Lung (tissue), 12 donors: ENCODE data around the gene NEDD9. TPM values are rescaled to one million over a fixed set of nuclear protein-coding genes. Genes with fewer than 3 reads are reported as not detected.
A peak's percentile ranks its signal among the peaks of the same experiment; 100 is the strongest.

Experiments used
- ATAC-seq: fragments of 200-7000 bp; cut with Tn5 transposase; one replicate; pipeline ENCODE4 v1.9.1; 2020; ENCODE audit warnings: moderate number of reproducible peaks; ENCODE audit not compliant: insufficient read depth, low FRiP score
- DNase-seq, 3 donors: peaks; one replicate each; pipeline ENCODE4 v3.0.0-alpha.2; 2013 to 2017
- H3K27ac ChIP-seq, 2 donors: one replicate each; pipeline ENCODE4 v1.5.1; 2013; ENCODE audit warnings: mild to moderate bottlenecking in 2 of 2, moderate library complexity in 2 of 2, control low read depth in 1 of 2, inconsistent platforms in 1 of 2, low read depth in 1 of 2, low read length in 1 of 2
- H3K27me3 ChIP-seq, 3 donors: one replicate each; pipeline ENCODE4 v1.5.1; 2013; ENCODE audit warnings: low read length in 2 of 3; ENCODE audit not compliant: control insufficient read depth in 3 of 3, insufficient read depth in 3 of 3
- H3K36me3 ChIP-seq, 4 donors: one replicate each; pipeline ENCODE4 v1.5.1; 2013; ENCODE audit warnings: low read length in 4 of 4, mild to moderate bottlenecking in 1 of 4, moderate library complexity in 1 of 4; ENCODE audit not compliant: control insufficient read depth in 4 of 4, insufficient read depth in 4 of 4
- H3K4me1 ChIP-seq, 5 donors: one replicate each; pipeline ENCODE4 v1.5.1; 2013; ENCODE audit warnings: low read length in 5 of 5, mild to moderate bottlenecking in 2 of 5, moderate library complexity in 1 of 5; ENCODE audit not compliant: control insufficient read depth in 5 of 5, insufficient read depth in 5 of 5
- H3K4me3 ChIP-seq: one replicate; pipeline ENCODE4 v1.5.1; 2013; ENCODE audit warnings: mild to moderate bottlenecking, control low read depth, moderate library complexity
- H3K9ac ChIP-seq, 2 donors: one replicate each; pipeline ENCODE4 v1.5.1; 2013; ENCODE audit warnings: low read length in 2 of 2, control low read depth in 1 of 2; ENCODE audit not compliant: insufficient read depth in 1 of 2
- H3K9me3 ChIP-seq, 4 donors: one replicate each; pipeline ENCODE4 v1.5.1; 2013; ENCODE audit warnings: low read length in 3 of 4, mild to moderate bottlenecking in 1 of 4, moderate library complexity in 1 of 4; ENCODE audit not compliant: control insufficient read depth in 4 of 4, insufficient read depth in 3 of 4
- WGBS, 2 donors: extraction: QIAGEN DNeasy Blood & Tissue Kit; methylation state at CpG; one replicate each; pipeline ENCODE4 v1.1.7; 2013; 5-methylcytosine and 5-hydroxymethylcytosine counted together
- polyA plus RNA-seq, 2 donors: library from polyadenylated mRNA; stranded (reverse); fragments of 200-250 nt; gene quantifications; one replicate each; pipeline ENCODE4 v1.2.1, GENCODE V29; 2013
- total RNA-seq, 2 donors: library from RNA; depleted of rRNA in 1 of 2; stranded (reverse); fragments of >200 nt in 1 of 2; gene quantifications; one replicate each; pipeline ENCODE4 v1.2.1, GENCODE V29; 2014 to 2021
- TF ChIP-seq, protein P1 (sequence below): IDR thresholded peaks from 2 replicates; pipeline ENCODE4 v1.5.1; 2012; ENCODE audit warnings: mild to moderate bottlenecking; ENCODE audit errors: control extremely low read depth, extremely low read depth
- donor health status: control.
- donor health status: control.
- donor health status: Bipolar disorder and iron deficiency.
- donor health status: healthy.
- donor health status: DM: yes; HTN: yes; CAD: no.

NEDD9 gene
- total and polyA plus RNA-seq, 4 donors, result 28.2 to 158 (median 125) TPM

DNA sequence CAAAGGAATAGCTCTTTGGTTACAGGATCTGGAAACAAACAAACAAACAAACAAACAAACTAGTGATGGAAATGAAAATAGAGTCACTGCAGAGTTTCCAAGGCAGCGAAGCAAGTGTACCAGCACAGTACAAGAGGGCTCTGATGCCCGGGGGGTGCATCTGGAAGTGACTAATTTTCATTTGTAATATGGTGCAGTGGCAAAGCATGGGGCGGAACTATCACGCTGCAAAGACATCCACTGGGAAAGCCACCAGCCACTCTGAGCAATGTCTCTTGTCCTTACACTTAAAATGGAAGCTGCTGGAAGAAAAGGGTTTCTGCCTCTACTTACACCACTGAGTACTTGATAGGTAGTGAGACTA, 44.4 kb upstream of the NEDD9 start:
- Histone ChIP-seq H3K27ac (no peak overlapping the region), H3K27me3 (no peaks in the 10 kb centered on the region), H3K4me1 (peaks cover 3 to 37% (median 25%) of the 10 kb centered on the region in 5 donors), H3K9ac (no peak overlapping the region), H3K36me3 (no peaks in the 10 kb centered on the region), H3K4me3 (no peak overlapping the region), H3K9me3 (no peaks in the 10 kb centered on the region)
- TF ChIP-seq, protein P1, sequence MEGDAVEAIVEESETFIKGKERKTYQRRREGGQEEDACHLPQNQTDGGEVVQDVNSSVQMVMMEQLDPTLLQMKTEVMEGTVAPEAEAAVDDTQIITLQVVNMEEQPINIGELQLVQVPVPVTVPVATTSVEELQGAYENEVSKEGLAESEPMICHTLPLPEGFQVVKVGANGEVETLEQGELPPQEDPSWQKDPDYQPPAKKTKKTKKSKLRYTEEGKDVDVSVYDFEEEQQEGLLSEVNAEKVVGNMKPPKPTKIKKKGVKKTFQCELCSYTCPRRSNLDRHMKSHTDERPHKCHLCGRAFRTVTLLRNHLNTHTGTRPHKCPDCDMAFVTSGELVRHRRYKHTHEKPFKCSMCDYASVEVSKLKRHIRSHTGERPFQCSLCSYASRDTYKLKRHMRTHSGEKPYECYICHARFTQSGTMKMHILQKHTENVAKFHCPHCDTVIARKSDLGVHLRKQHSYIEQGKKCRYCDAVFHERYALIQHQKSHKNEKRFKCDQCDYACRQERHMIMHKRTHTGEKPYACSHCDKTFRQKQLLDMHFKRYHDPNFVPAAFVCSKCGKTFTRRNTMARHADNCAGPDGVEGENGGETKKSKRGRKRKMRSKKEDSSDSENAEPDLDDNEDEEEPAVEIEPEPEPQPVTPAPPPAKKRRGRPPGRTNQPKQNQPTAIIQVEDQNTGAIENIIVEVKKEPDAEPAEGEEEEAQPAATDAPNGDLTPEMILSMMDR, result no peak
- no peak for ATAC-seq
- no peak for DNase-seq
- 51 to 65% methylated on average over 4 of the region's 4 CpGs for whole genome bisulfite sequencing, 2 donors

DNA sequence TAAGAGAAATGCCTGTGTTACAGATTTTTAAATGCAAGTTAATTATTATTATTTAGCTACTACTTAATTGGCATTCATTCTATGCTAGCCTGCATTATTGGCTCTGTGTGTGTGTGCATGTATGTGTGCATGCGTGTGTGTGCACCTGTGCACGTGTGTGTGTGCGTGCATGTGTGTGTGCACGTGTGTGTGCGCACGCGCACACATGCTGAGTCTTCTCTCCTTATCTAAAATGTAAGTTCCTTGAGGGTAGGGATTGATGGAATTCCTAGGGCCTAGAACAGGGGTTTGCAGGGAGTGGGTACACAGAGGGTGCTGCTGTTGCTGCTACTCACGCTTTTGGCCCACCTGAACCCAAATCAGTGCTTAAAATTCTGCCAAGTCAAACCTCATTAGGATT, 43.8 kb upstream of the NEDD9 start:
- H3K36me3 ChIP-seq, result no peaks in the 10 kb centered on the region
- TF ChIP-seq, protein P1, result no peak
- H3K27me3 ChIP-seq, result no peaks in the 10 kb centered on the region
- WGBS, 2 donors, result 90 to 97% methylated on average over 8 of the region's 8 CpGs
- ATAC-seq (no peak), DNase-seq (no peak)
- H3K4me1 ChIP-seq, result peaks cover 6 to 40% (median 29%) of the 10 kb centered on the region in 5 donors
- H3K27ac ChIP-seq, result peak overlapping the region in 1 of 2 donors; percentile 49
- no peaks in the 10 kb centered on the region for H3K9me3 ChIP-seq
- no peak overlapping the region for H3K4me3 ChIP-seq
- H3K9ac ChIP-seq, result no peak overlapping the region

DNA sequence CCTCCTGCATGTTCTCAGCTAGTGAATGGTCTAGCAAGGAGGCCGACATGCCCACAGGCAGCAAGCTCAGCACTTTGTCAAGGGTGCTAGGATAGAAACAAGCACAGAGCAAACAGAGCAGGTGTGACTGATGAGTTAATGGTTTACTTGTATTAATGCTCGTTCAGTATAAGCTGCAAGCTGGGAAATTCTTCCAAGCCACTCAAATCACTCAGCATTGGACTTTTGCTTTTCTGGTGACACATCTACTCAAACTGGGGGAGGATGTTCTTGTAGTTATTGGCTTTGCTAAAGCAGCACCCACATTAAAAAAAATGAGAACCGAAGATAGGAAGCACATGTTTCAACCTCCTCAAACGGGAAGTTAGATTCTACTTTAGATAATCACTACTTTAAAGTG, 43.1 kb upstream of the NEDD9 start:
- Histone ChIP-seq H3K4me1 (peaks cover 10 to 43% (median 35%) of the 10 kb centered on the region in 5 donors), H3K9me3 (no peaks in the 10 kb centered on the region), H3K9ac (no peak overlapping the region), H3K36me3 (no peaks in the 10 kb centered on the region), H3K27me3 (no peaks in the 10 kb centered on the region), H3K4me3 (no peak overlapping the region), H3K27ac (no peak overlapping the region)
- ATAC-seq (peak; percentile 50), DNase-seq (peak in 2 of 3 donors; percentile 30 to 79)
- TF ChIP-seq, protein P1, result no peak
- WGBS, 2 donors, result 29 to 36% methylated on average over 4 of the region's 4 CpGs

DNA sequence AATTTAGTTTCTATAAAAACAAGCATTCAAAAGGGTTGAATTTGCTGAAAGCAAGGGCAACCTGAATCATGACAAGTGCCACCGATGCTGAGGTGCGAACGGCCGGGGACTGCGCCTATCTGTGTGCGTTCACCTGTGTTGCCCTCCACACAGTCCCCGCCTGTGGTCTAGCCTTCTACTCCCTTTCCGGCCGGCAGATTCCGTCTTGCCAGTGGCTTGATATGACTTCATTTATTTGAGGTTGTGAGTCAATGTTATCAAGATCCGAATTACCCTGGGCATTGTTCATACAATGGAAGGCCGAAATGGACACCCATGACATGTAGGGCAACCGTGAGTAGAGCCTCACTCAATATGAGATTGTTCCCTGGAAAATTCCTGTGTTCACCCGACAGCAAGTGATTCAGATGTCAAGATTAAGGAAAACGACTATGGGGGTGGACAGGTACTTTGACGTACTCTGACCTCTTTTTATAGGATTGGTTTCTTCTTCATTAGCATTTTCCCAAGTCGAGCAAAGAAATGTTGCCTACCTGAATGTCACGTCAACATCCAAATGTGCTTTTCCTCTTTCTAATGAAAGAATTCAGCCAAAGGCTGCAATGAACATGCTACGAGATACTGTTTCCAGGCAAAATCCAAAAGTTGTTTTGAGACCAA, 41.1 kb upstream of the NEDD9 start:
- DNase-seq (no peak), ATAC-seq (no peak)
- no peaks in the 10 kb centered on the region for H3K27me3 ChIP-seq
- H3K27ac ChIP-seq, result no peak overlapping the region
- H3K9me3 ChIP-seq, result no peaks in the 10 kb centered on the region
- WGBS, 2 donors, result 95 to 97% methylated on average over 19 of the region's 19 CpGs
- no peaks in the 10 kb centered on the region for H3K36me3 ChIP-seq
- H3K9ac ChIP-seq, result no peak overlapping the region
- TF ChIP-seq, protein P1, result no peak
- H3K4me1 ChIP-seq, result peaks cover 11 to 46% (median 23%) of the 10 kb centered on the region in 5 donors
- H3K4me3 ChIP-seq, result no peak overlapping the region
